ENCODE results near the gene MBNL1. TPM values are rescaled to one million over a fixed set of nuclear protein-coding genes. Genes with fewer than 3 reads are reported as not detected.

MBNL1 gene, protein sequence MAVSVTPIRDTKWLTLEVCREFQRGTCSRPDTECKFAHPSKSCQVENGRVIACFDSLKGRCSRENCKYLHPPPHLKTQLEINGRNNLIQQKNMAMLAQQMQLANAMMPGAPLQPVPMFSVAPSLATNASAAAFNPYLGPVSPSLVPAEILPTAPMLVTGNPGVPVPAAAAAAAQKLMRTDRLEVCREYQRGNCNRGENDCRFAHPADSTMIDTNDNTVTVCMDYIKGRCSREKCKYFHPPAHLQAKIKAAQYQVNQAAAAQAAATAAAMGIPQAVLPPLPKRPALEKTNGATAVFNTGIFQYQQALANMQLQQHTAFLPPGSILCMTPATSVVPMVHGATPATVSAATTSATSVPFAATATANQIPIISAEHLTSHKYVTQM
- 100 to 1,000 TPM; 446 to 447 TPM for total RNA-seq

DNA sequence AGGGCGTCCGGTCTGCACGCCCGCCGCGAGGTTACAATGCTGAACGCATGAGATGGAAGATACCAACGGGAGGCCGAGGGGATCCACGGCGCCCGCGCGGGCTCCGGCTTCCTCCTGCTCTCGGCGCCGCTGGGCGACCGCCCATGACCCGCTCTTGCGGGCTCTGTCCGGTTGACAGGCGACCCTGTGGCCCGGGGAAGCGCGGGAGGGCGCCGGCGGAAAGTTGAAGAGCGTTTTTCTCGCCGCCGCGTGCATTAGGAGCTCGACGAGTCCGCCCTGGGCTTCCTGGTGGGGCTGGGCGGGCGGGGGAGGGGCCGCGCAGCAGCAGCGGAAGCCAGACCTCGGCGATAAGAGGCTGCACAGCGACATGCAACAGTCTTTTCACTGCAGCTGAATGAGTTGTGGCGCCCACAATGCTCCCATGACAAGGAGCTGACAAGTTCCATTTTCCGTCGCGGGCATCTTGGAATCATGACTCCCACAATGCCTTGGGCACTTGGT is at the start of gene MBNL1:
TSS of gene MBNL1 (plus strand) at position 375 of the 501 bp plus-strand sequence. CDS start 31,265 bp downstream, outside the sequence.
- Mint-ChIP-seq H3K4me3 (peak within 1 kb of the TSS; percentile 99), H3K9me3 (no peaks in the 10 kb centered on the region), H3K36me3 (peaks cover 50% of the 10 kb centered on the region), H3K4me1 (peaks cover 55% of the 10 kb centered on the region), H3K27me3 (no peaks in the 10 kb centered on the region), H3K27ac (peak within 1 kb of the TSS; percentile 93)
- peak; percentile 86 for DNase-seq
- peak; percentile 73 for ATAC-seq (ENCODE audit: low read depth)
- POLR2A ChIA-PET, result interaction anchor here (0.6 to 11.3 kb wide), 20 partner anchors 11 to 1068 kb away, joined by 3 to 258 read pairs (median 7); no protein-coding TSS in a partner anchor

GRCh38 chr3:152219216-152219615 is 49.5 kb upstream of the MBNL1 start:
- POLR2A ChIA-PET, result interaction anchor here (0.5 to 3.5 kb wide), 10 partner anchors 10 to 113 kb away, joined by 3 to 29 read pairs (median 7); partner anchors contain the start of gene MBNL1
- DNase-seq (no peak), ATAC-seq (ENCODE audit: low read depth) (no peak)
- Mint-ChIP-seq H3K9me3 (no peaks in the 10 kb centered on the region), H3K4me3 (peak overlapping the region; percentile 83), H3K36me3 (no peaks in the 10 kb centered on the region), H3K4me1 (peaks cover 55% of the 10 kb centered on the region), H3K27me3 (no peaks in the 10 kb centered on the region), H3K27ac (peak overlapping the region; percentile 15)

GRCh38 chr3:152219769-152220255 is 48.9 kb upstream of the MBNL1 start:
- no peaks in the 10 kb centered on the region for H3K9me3 Mint-ChIP-seq
- H3K4me1 Mint-ChIP-seq, result peaks cover 55% of the 10 kb centered on the region
- POLR2A ChIA-PET, result interaction anchor here (0.5 to 3.5 kb wide), 7 partner anchors 15 to 50 kb away, joined by 3 to 29 read pairs (median 5); no protein-coding TSS in a partner anchor
- DNase-seq (no peak), ATAC-seq (ENCODE audit: low read depth) (no peak)
- peak overlapping the region; percentile 7 for H3K27ac Mint-ChIP-seq
- no peaks in the 10 kb centered on the region for H3K36me3 Mint-ChIP-seq
- no peaks in the 10 kb centered on the region for H3K27me3 Mint-ChIP-seq
- H3K4me3 Mint-ChIP-seq, result peak overlapping the region; percentile 11

DNA sequence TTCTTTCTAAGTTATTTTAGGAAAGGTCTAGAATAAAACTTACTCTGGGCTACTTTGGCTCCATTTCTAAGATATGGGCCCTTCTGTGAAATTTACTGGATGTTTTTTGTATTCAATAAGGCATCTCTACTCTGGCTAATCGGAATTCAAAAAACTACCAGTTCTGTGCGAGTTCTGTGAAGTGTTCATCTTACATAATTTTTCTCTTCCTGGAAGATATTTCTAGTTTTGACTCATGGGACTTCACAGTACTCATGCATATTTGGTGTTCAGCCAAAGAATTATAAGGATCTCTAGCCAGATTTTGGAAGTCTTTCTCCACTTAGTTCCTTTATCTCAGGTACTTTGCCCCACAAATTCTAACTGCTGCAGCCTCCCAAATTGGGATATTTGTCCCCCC is 46.4 kb upstream of the MBNL1 start:
- peak; percentile 61 for ATAC-seq (ENCODE audit: low read depth)

GRCh38 chr3:152225201-152225600 is 43.5 kb upstream of the MBNL1 start:
- H3K36me3 Mint-ChIP-seq, result no peaks in the 10 kb centered on the region
- no peak for DNase-seq
- H3K27me3 Mint-ChIP-seq, result no peaks in the 10 kb centered on the region
- H3K9me3 Mint-ChIP-seq, result no peaks in the 10 kb centered on the region
- peak overlapping the region; percentile 46 for H3K27ac Mint-ChIP-seq
- POLR2A ChIA-PET, result interaction anchor here (1.1 to 1.9 kb wide), 2 partner anchors 9 to 19 kb away, joined by 3 to 6 read pairs; no protein-coding TSS in a partner anchor
- H3K4me3 Mint-ChIP-seq, result peak overlapping the region; percentile 6
- H3K4me1 Mint-ChIP-seq, result peaks cover 40% of the 10 kb centered on the region
- ATAC-seq (ENCODE audit: low read depth), result no peak

More for the DNA sequence above, 46.4 kb upstream of the MBNL1 start:
- Mint-ChIP-seq H3K9me3 (no peaks in the 10 kb centered on the region), H3K4me1 (peaks cover 57% of the 10 kb centered on the region), H3K27me3 (no peaks in the 10 kb centered on the region), H3K36me3 (no peaks in the 10 kb centered on the region), H3K27ac (peak overlapping the region; percentile 80), H3K4me3 (peak overlapping the region; percentile 64)
- no peak for DNase-seq
- POLR2A ChIA-PET, result interaction anchor here (0.9 to 1.7 kb wide), 4 partner anchors 19 to 30 kb away, joined by 3 to 9 read pairs (median 4); no protein-coding TSS in a partner anchor

GRCh38 chr3:152226176-152226575 is 42.6 kb upstream of the MBNL1 start:
- Mint-ChIP-seq H3K4me3 (no peak overlapping the region), H3K4me1 (peaks cover 45% of the 10 kb centered on the region), H3K27ac (no peak overlapping the region), H3K27me3 (no peaks in the 10 kb centered on the region), H3K9me3 (peaks cover 2% of the 10 kb centered on the region), H3K36me3 (peaks cover 5% of the 10 kb centered on the region)
- DNase-seq (no peak), ATAC-seq (ENCODE audit: low read depth) (no peak)
- POLR2A ChIA-PET, result no interaction called here

- Mint-ChIP-seq H3K36me3 (peaks cover 8% of the 10 kb centered on the region), H3K4me1 (peaks cover 41% of the 10 kb centered on the region), H3K4me3 (no peak overlapping the region), H3K9me3 (peaks cover 2% of the 10 kb centered on the region), H3K27ac (no peak overlapping the region), H3K27me3 (no peaks in the 10 kb centered on the region)
- POLR2A ChIA-PET, result no interaction called here
- ATAC-seq (ENCODE audit: low read depth) (no peak), DNase-seq (no peak)
Observed at GRCh38 chr3:152227027-152227426, 41.7 kb upstream of the MBNL1 start.

DNA sequence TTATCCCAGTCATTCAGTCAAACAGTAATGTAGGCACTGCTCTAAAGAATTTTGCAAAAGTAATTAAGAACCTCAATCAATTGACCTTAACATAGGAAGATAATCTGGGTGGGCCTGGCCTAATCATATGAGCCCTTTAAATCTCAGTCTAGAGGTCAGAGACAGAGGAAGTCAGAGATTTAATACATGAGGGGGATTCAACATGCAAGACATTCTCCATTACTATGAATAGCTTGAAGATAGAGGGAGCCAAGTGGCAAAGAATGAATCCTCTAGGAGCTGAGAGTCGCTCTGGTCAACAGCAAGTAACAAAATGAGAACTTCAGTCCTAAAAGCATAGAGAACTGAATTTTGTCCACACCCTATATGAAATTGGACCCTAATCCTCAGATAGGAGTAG is 39.0 kb upstream of the MBNL1 start:
- POLR2A ChIA-PET, result no interaction called here
- Mint-ChIP-seq H3K36me3 (peaks cover 8% of the 10 kb centered on the region), H3K4me1 (peaks cover 40% of the 10 kb centered on the region)

DNA sequence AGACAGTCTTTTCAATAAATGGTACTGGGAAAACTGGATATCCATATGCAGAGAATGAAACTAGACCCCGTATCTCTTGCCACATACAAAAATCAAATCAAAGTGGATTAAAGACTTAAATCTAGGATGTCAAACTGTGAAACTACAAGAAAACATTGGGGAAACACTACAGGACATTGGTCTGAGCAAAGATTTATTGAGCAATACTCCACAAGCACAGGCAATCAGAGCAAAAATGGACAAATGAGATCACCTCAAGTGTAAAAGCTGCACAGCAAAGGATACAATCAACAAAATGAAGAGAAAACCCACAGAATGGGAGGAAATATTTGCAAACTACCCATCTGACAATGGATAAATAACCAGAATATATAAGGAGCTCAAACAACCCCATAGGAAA is 38.4 kb upstream of the MBNL1 start:
- POLR2A ChIA-PET, result no interaction called here
- peak overlapping the region; percentile 24 for H3K27ac Mint-ChIP-seq
- no peak overlapping the region for H3K4me3 Mint-ChIP-seq
- ATAC-seq (ENCODE audit: low read depth), result no peak
- no peak for DNase-seq
- peaks cover 2% of the 10 kb centered on the region for H3K9me3 Mint-ChIP-seq
- H3K36me3 Mint-ChIP-seq, result peaks cover 8% of the 10 kb centered on the region
- no peaks in the 10 kb centered on the region for H3K27me3 Mint-ChIP-seq
- peaks cover 40% of the 10 kb centered on the region for H3K4me1 Mint-ChIP-seq

More for the DNA sequence above, 39.0 kb upstream of the MBNL1 start:
- no peak overlapping the region for H3K27ac Mint-ChIP-seq
- no peaks in the 10 kb centered on the region for H3K27me3 Mint-ChIP-seq
- ATAC-seq (ENCODE audit: low read depth), result no peak
- H3K4me3 Mint-ChIP-seq, result no peak overlapping the region
- H3K9me3 Mint-ChIP-seq, result peaks cover 2% of the 10 kb centered on the region
- DNase-seq, result no peak

GRCh38 chr3:152232001-152232400 is 36.7 kb upstream of the MBNL1 start:
- no peak overlapping the region for H3K27ac Mint-ChIP-seq
- H3K36me3 Mint-ChIP-seq, result peaks cover 8% of the 10 kb centered on the region
- no peaks in the 10 kb centered on the region for H3K27me3 Mint-ChIP-seq
- no peak for DNase-seq
- no peak overlapping the region for H3K4me3 Mint-ChIP-seq
- POLR2A ChIA-PET, result no interaction called here
- peaks cover 2% of the 10 kb centered on the region for H3K9me3 Mint-ChIP-seq
- H3K4me1 Mint-ChIP-seq, result peaks cover 48% of the 10 kb centered on the region
- no peak for ATAC-seq (ENCODE audit: low read depth)

- no peak overlapping the region for H3K27ac Mint-ChIP-seq
- POLR2A ChIA-PET, result interaction anchor here (0.6 kb wide), 1 partner anchor 53 kb away, joined by 5 read pairs; no protein-coding TSS in a partner anchor
- no peak overlapping the region for H3K4me3 Mint-ChIP-seq
- no peaks in the 10 kb centered on the region for H3K27me3 Mint-ChIP-seq
- DNase-seq (no peak), ATAC-seq (ENCODE audit: low read depth) (no peak)
- peaks cover 10% of the 10 kb centered on the region for H3K36me3 Mint-ChIP-seq
- H3K4me1 Mint-ChIP-seq, result peaks cover 52% of the 10 kb centered on the region
- H3K9me3 Mint-ChIP-seq, result peaks cover 4% of the 10 kb centered on the region
Observed at GRCh38 chr3:152232679-152233078, 36.0 kb upstream of the MBNL1 start.

GRCh38 chr3:152234657-152235375 is 33.9 kb upstream of the MBNL1 start:
- H3K36me3 Mint-ChIP-seq, result peaks cover 11% of the 10 kb centered on the region
- H3K27ac Mint-ChIP-seq, result peak overlapping the region; percentile 66
- H3K27me3 Mint-ChIP-seq, result no peaks in the 10 kb centered on the region
- DNase-seq, result no peak
- peaks cover 59% of the 10 kb centered on the region for H3K4me1 Mint-ChIP-seq
- peaks cover 4% of the 10 kb centered on the region for H3K9me3 Mint-ChIP-seq
- peak overlapping the region; percentile 50 for H3K4me3 Mint-ChIP-seq
- POLR2A ChIA-PET, result interaction anchor here (1.4 to 2.2 kb wide), 3 partner anchors 9 to 16 kb away, joined by 3 to 13 read pairs (median 5); no protein-coding TSS in a partner anchor
- ATAC-seq (ENCODE audit: low read depth), result no peak

Data from activated naive CD8-positive, alpha-beta T cell treated with anti-CD3 and anti-CD28 coated beads, Interleukin-2, amount 10 ng/mL, durations not matched to agents 7 days and 5 days (primary cell).